WTC11 (cell line): Measurements from ENCODE around the gene R3HDML. TPM values are rescaled to one million over a fixed set of nuclear protein-coding genes. Genes with fewer than 3 reads are reported as not detected.

Experiments used
- ATAC-seq: fragments of 200-7000 bp; cut with Tn5 transposase; 2 replicates; pipeline ENCODE4 v1.10.0; 2021; ENCODE audit warnings: mild to moderate bottlenecking, moderate library complexity
- CTCF ChIA-PET: fragments of 300-600 bp; sonication (Branson Sonifier 250); formaldehyde crosslinking; loops from one replicate; lab custom pipeline; 2021; ENCODE audit warnings: antibody characterized with exemption; lab: Charles Lee
- POLR2A ChIA-PET: fragments of 350-600 bp; sonication (Branson Sonifier 250); formaldehyde crosslinking; loops from one replicate; lab custom pipeline; 2021; ENCODE audit warnings: antibody characterized with exemption; lab: Charles Lee
- DNase-seq: peaks from one replicate; pipeline ENCODE4 v3.0.0; 2021; ENCODE audit warnings: low spot score
- H3K27ac Mint-ChIP-seq: 2 replicates; pipeline ENCODE4 v1.8.0; 2021; ENCODE audit warnings: mixed read lengths
- H3K27me3 Mint-ChIP-seq: 2 replicates; pipeline ENCODE4 v1.8.0; 2021; ENCODE audit warnings: low read depth, mild to moderate bottlenecking, moderate library complexity, mixed read lengths
- H3K36me3 Mint-ChIP-seq: 2 replicates; pipeline ENCODE4 v1.8.0; 2021; ENCODE audit warnings: mixed read lengths
- H3K4me1 Mint-ChIP-seq: 2 replicates; pipeline ENCODE4 v1.8.0; 2022; ENCODE audit warnings: mixed read lengths
- H3K4me3 Mint-ChIP-seq: 2 replicates; pipeline ENCODE4 v1.8.0; 2021; ENCODE audit warnings: mild to moderate bottlenecking, moderate library complexity, mixed read lengths
- H3K9me3 Mint-ChIP-seq: 2 replicates; pipeline ENCODE4 v1.8.0; 2021; ENCODE audit warnings: mixed read lengths
- ATF1 ChIP-seq: sonication (generic); formaldehyde crosslinking; IDR thresholded peaks from 2 replicates; pipeline ENCODE4 v1.8.1; 2023; ENCODE audit warnings: mild to moderate bottlenecking, moderate library complexity, missing genetic modification reagents
- CREB1 ChIP-seq: sonication (generic); formaldehyde crosslinking; IDR thresholded peaks from 2 replicates; pipeline ENCODE4 v1.8.0; 2023; ENCODE audit warnings: mild to moderate bottlenecking, missing genetic modification reagents
- EMX1 ChIP-seq: fragments of 250-450 bp; sonication (Bioruptor Pico); IDR thresholded peaks from 2 replicates; pipeline ENCODE4 v1.8.0; 2021; ENCODE audit warnings: mild to moderate bottlenecking
- ESRRA ChIP-seq: sonication (generic); formaldehyde crosslinking; IDR thresholded peaks from 2 replicates; pipeline ENCODE4 v1.8.1; 2022; ENCODE audit warnings: mild to moderate bottlenecking, missing genetic modification reagents, borderline replicate concordance
- FOXK1 ChIP-seq: sonication (generic); formaldehyde crosslinking; IDR thresholded peaks from 2 replicates; pipeline ENCODE4 v1.8.0; 2022; ENCODE audit warnings: mild to moderate bottlenecking, moderate library complexity, missing genetic modification reagents
- GABPB1 ChIP-seq: sonication (generic); formaldehyde crosslinking; IDR thresholded peaks from 2 replicates; pipeline ENCODE4 v1.8.1; 2023; ENCODE audit warnings: mild to moderate bottlenecking, missing genetic modification reagents
- GRHL2 ChIP-seq: fragments of 250-450 bp; sonication (Bioruptor Pico); IDR thresholded peaks from 2 replicates; pipeline ENCODE4 v1.8.0; 2022; ENCODE audit warnings: mild to moderate bottlenecking, moderate library complexity; ENCODE audit not compliant: insufficient replicate concordance, severe bottlenecking
- IRF2 ChIP-seq: sonication (generic); formaldehyde crosslinking; IDR thresholded peaks from 2 replicates; pipeline ENCODE4 v1.8.0; 2022; ENCODE audit warnings: low read depth, missing genetic modification reagents, borderline replicate concordance
- KAT7 ChIP-seq: sonication (generic); formaldehyde crosslinking; IDR thresholded peaks from 2 replicates; pipeline ENCODE4 v1.8.1; 2023; ENCODE audit warnings: missing genetic modification reagents, mild to moderate bottlenecking, borderline replicate concordance
- MLX ChIP-seq: sonication (generic); formaldehyde crosslinking; IDR thresholded peaks from 2 replicates; pipeline ENCODE4 v1.8.1; 2023; ENCODE audit warnings: mild to moderate bottlenecking, missing genetic modification reagents, moderate library complexity
- NFATC4 ChIP-seq: fragments of 250-450 bp; sonication (Bioruptor Pico); IDR thresholded peaks from 2 replicates; pipeline ENCODE4 v1.9.0; 2021; ENCODE audit warnings: mild to moderate bottlenecking
- NFE2L1 ChIP-seq: sonication (generic); formaldehyde crosslinking; IDR thresholded peaks from 2 replicates; pipeline ENCODE4 v1.8.1; 2023; ENCODE audit warnings: missing genetic modification reagents
- SMAD3 ChIP-seq: sonication (generic); formaldehyde crosslinking; IDR thresholded peaks from 2 replicates; pipeline ENCODE4 v1.8.0; 2022; ENCODE audit warnings: missing genetic modification reagents, mild to moderate bottlenecking, borderline replicate concordance
- ZNF121 ChIP-seq: sonication (generic); formaldehyde crosslinking; IDR thresholded peaks from 2 replicates; pipeline ENCODE4 v1.8.0; 2023; ENCODE audit warnings: missing genetic modification reagents
- ZNF232 ChIP-seq: sonication (generic); formaldehyde crosslinking; IDR thresholded peaks from 2 replicates; pipeline ENCODE4 v1.8.0; 2022; ENCODE audit warnings: mild to moderate bottlenecking, missing genetic modification reagents
- ZNF317 ChIP-seq: sonication (generic); formaldehyde crosslinking; IDR thresholded peaks from 2 replicates; pipeline ENCODE4 v1.8.1; 2023; ENCODE audit warnings: low read depth, mild to moderate bottlenecking, moderate library complexity, missing genetic modification reagents, borderline replicate concordance
- total RNA-seq: library from RNA; stranded (reverse); gene quantifications from 3 replicates; pipeline ENCODE4 v1.2.3, GENCODE V29; 2021
- TF ChIP-seq, protein P1 (sequence below): fragments of 250-450 bp; sonication (Bioruptor Pico); IDR thresholded peaks from 2 replicates; pipeline ENCODE4 v1.9.0; 2021; ENCODE audit warnings: moderate library complexity, mild to moderate bottlenecking, inconsistent platforms, borderline replicate concordance
- TF ChIP-seq, protein P2 (sequence below): fragments of 200-600 bp; IDR thresholded peaks from 2 replicates; pipeline ENCODE4 v1.8.0; 2022; ENCODE audit warnings: antibody characterized with exemption

Gene R3HDML
- total RNA-seq, 1 experiment from 2014 or later: not detected

GRCh38 chr20:44393608-44394451 is 57.0 kb downstream of the R3HDML start:
- POLR2A ChIA-PET: no interaction called here
- TF ChIP-seq CREB1 (CRISPR knock-in tag) (no peak), ATF1 (CRISPR knock-in tag) (no peak), SMAD3 (CRISPR knock-in tag) (no peak), GRHL2 (CRISPR knock-in tag) (no peak), NFE2L1 (CRISPR knock-in tag) (no peak), EMX1 (CRISPR knock-in tag) (no peak), MLX (no peak), ZNF232 (CRISPR knock-in tag) (no peak), IRF2 (CRISPR knock-in tag) (no peak), ZNF317 (CRISPR knock-in tag) (no peak), NFATC4 (no peak), ZNF121 (CRISPR knock-in tag) (no peak)
- TF ChIP-seq, protein P1, sequence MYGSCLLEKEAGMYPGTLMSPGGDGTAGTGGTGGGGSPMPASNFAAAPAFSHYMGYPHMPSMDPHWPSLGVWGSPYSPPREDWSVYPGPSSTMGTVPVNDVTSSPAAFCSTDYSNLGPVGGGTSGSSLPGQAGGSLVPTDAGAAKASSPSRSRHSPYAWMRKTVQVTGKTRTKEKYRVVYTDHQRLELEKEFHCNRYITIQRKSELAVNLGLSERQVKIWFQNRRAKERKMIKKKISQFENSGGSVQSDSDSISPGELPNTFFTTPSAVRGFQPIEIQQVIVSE: no peak
- TF ChIP-seq, protein P2, sequence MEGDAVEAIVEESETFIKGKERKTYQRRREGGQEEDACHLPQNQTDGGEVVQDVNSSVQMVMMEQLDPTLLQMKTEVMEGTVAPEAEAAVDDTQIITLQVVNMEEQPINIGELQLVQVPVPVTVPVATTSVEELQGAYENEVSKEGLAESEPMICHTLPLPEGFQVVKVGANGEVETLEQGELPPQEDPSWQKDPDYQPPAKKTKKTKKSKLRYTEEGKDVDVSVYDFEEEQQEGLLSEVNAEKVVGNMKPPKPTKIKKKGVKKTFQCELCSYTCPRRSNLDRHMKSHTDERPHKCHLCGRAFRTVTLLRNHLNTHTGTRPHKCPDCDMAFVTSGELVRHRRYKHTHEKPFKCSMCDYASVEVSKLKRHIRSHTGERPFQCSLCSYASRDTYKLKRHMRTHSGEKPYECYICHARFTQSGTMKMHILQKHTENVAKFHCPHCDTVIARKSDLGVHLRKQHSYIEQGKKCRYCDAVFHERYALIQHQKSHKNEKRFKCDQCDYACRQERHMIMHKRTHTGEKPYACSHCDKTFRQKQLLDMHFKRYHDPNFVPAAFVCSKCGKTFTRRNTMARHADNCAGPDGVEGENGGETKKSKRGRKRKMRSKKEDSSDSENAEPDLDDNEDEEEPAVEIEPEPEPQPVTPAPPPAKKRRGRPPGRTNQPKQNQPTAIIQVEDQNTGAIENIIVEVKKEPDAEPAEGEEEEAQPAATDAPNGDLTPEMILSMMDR: no peak
- TF ChIP-seq, all 79 proteins: peak for 0
- Mint-ChIP-seq H3K27ac (no peak overlapping the region), H3K27me3 (peaks cover 11% of the 10 kb centered on the region), H3K4me3 (no peak overlapping the region), H3K9me3 (no peaks in the 10 kb centered on the region), H3K4me1 (peaks cover 3% of the 10 kb centered on the region; the same call in 1 of the 2 replicates), H3K36me3 (no peaks in the 10 kb centered on the region)
- no peak for ATAC-seq
- CTCF ChIA-PET: interaction anchor here (1.2 to 4.0 kb wide), 2 partner anchors 9 to 176 kb away, joined by 5 to 12 read pairs; no protein-coding TSS in a partner anchor
- no peak for DNase-seq

GRCh38 chr20:44394452-44394701 is 57.5 kb downstream of the R3HDML start:
- Mint-ChIP-seq H3K27ac (no peak overlapping the region), H3K9me3 (no peaks in the 10 kb centered on the region), H3K4me1 (no peaks in the 10 kb centered on the region), H3K4me3 (no peak overlapping the region), H3K27me3 (peaks cover 6% of the 10 kb centered on the region), H3K36me3 (no peaks in the 10 kb centered on the region)
- ChIA-PET POLR2A (no interaction called here), CTCF (interaction anchor here (4.0 kb wide), 1 partner anchor 177 kb away, joined by 12 read pairs; no protein-coding TSS in a partner anchor)
- TF ChIP-seq KAT7 (CRISPR knock-in tag): no peak
- DNase-seq (no peak), ATAC-seq (no peak)

DNA sequence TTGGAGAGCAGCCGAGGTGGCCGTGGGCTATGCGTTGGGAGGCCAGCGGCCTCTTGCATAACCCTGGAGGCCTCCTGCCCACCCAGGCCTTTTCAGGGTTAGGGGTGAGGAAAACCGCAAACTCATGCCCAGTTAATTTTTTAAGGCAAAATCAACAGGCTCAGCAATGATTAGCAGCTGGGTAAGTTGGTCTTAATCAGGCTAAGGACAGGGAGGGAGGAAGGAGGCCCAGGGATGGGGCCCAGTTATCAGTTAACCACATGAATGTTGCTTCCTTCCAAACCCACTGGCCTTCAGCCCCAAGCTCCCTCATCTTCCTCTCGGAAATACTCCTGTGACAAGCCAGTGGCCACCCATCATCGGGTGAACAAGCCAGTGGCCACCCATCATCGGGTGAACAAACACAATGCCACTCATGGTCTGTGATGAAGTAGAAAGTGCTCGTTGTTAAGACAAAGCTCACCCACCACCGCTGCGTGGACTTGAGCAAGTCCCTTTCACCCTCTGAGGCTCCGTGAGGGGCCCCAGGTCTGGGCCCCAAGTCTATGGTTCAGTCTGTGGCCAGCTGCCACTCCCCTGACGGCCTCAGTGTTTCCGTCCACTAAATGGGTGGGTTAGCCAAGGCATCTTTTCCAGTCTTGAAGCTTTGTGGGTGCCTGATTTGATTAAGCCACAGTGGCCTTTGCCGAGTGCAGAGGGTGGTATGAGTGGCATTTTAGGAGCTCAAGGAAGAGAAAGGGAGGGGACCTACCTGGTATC is 58.0 kb downstream of the R3HDML start:
- ATAC-seq (no peak), DNase-seq (no peak)
- ChIA-PET CTCF (interaction anchor here (0.9 to 4.0 kb wide), 3 partner anchors 10 to 650 kb away, joined by 5 to 12 read pairs (median 6); no protein-coding TSS in a partner anchor), POLR2A (no interaction called here)
- Mint-ChIP-seq H3K9me3 (no peaks in the 10 kb centered on the region), H3K27me3 (peaks cover under 1% of the 10 kb centered on the region; the same call in 1 of the 2 replicates), H3K4me1 (no peaks in the 10 kb centered on the region), H3K36me3 (no peaks in the 10 kb centered on the region), H3K27ac (no peak overlapping the region), H3K4me3 (no peak overlapping the region)
- TF ChIP-seq ESRRA (no peak), FOXK1 (CRISPR knock-in tag) (no peak), GABPB1 (CRISPR knock-in tag) (peak; percentile 90)
